ENCODE data around the gene SLC9A9. TPM values are rescaled to one million over a fixed set of nuclear protein-coding genes. Genes with fewer than 3 reads are reported as not detected.

Gene SLC9A9
- total and polyA plus RNA-seq, 8 donors, result 0.28 to 5.9 (median 0.75) TPM

DNA sequence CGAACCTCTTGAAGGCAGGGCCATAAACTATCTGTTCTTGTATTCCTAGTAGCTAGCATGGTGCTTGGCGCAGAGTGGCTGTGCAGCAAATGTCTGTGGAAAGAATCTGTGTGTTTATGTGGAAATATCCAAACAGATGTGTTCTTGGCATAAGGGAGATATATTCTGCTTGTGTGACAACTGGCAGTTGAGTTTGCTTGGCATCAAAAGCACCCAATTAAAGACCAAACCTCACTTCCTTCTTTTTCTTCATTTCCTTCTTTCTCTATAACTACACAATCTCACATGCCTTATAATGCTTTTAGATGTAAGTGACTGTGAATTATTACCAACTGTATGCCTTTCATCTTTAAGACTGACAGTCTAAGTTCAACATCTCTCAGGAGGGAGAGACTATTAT, 296.5 kb downstream of the SLC9A9 start:
- ATAC-seq (no peak), FAIRE-seq (no peak), DNase-seq (no peak)
- no peak overlapping the region for H3K4me3 ChIP-seq
- intact Hi-C loops (cut with DNase I), result no loop called here
- H3K36me3 ChIP-seq, result no peaks in the 10 kb centered on the region
- TF ChIP-seq CTCF (IDR thresholded peaks at IDR 0.05), result no peak
- 81 to 93% methylated on average over 2 of the region's 2 CpGs for WGBS, 2 donors
- H3K4me1 ChIP-seq, result no peaks in the 10 kb centered on the region
- no peak overlapping the region for H3K27ac ChIP-seq
- H3K27me3 ChIP-seq, result no peaks in the 10 kb centered on the region
- H3K9me3 ChIP-seq, result no peaks in the 10 kb centered on the region

GRCh38 chr3:143548861-143549497, 299.3 kb downstream of the SLC9A9 start:
- WGBS, 2 donors, result 52 to 70% methylated on average over 2 of the region's 2 CpGs
- H3K27me3 ChIP-seq, result no peaks in the 10 kb centered on the region
- no peak for TF ChIP-seq CTCF (IDR thresholded peaks at IDR 0.05)
- no peaks in the 10 kb centered on the region for H3K4me1 ChIP-seq
- DNase-seq (no peak), FAIRE-seq (no peak), ATAC-seq (no peak)
- H3K4me3 ChIP-seq, result no peak overlapping the region
- H3K27ac ChIP-seq, result no peak overlapping the region
- H3K9me3 ChIP-seq, result no peaks in the 10 kb centered on the region
- H3K36me3 ChIP-seq, result no peaks in the 10 kb centered on the region
- intact Hi-C loops (cut with DNase I), result no loop called here

GRCh38 chr3:143548393-143548792, 299.9 kb downstream of the SLC9A9 start:
- DNase-seq (no peak), ATAC-seq (no peak), FAIRE-seq (no peak)
- H3K27ac ChIP-seq, result no peak overlapping the region
- intact Hi-C loops (cut with DNase I), result no loop called here
- no peak for TF ChIP-seq CTCF (IDR thresholded peaks at IDR 0.05)
- no peak overlapping the region for H3K4me3 ChIP-seq
- no peaks in the 10 kb centered on the region for H3K4me1 ChIP-seq
- no peaks in the 10 kb centered on the region for H3K27me3 ChIP-seq
- H3K36me3 ChIP-seq, result no peaks in the 10 kb centered on the region
- WGBS, 2 donors, result 89 to 98% methylated on average over 3 of the region's 3 CpGs
- H3K9me3 ChIP-seq, result no peaks in the 10 kb centered on the region

GRCh38 chr3:143538577-143538981, 309.7 kb downstream of the SLC9A9 start:
- no peaks in the 10 kb centered on the region for H3K36me3 ChIP-seq
- H3K4me1 ChIP-seq, result no peaks in the 10 kb centered on the region
- FAIRE-seq (no peak), DNase-seq (no peak), ATAC-seq (peak in 2 of 4 donors; percentile 19 to 29)
- H3K9me3 ChIP-seq, result no peaks in the 10 kb centered on the region
- TF ChIP-seq CTCF (IDR thresholded peaks at IDR 0.05), result no peak
- H3K27ac ChIP-seq, result no peak overlapping the region
- 67 to 78% methylated on average over 2 of the region's 2 CpGs for WGBS, 2 donors
- no peak overlapping the region for H3K4me3 ChIP-seq
- no peaks in the 10 kb centered on the region for H3K27me3 ChIP-seq
- intact Hi-C loops (cut with DNase I), result no loop called here

- Histone ChIP-seq H3K36me3 (no peaks in the 10 kb centered on the region), H3K4me3 (no peak overlapping the region), H3K4me1 (no peaks in the 10 kb centered on the region), H3K27me3 (no peaks in the 10 kb centered on the region), H3K27ac (no peak overlapping the region), H3K9me3 (no peaks in the 10 kb centered on the region)
- DNase-seq (no peak), FAIRE-seq (no peak), ATAC-seq (no peak)
- intact Hi-C loops (cut with DNase I), result no loop called here
- no peak for TF ChIP-seq CTCF (IDR thresholded peaks at IDR 0.05)
- WGBS, 2 donors, result 84 to 95% methylated on average over 1 of the region's 1 CpG
Measured at GRCh38 chr3:143538061-143538460, 310.2 kb downstream of the SLC9A9 start.
